ENCODE measurements around the gene HGF. TPM values are rescaled to one million over a fixed set of nuclear protein-coding genes. Genes with fewer than 3 reads are reported as not detected.

Gene HGF
- total and polyA plus RNA-seq, 10 of the 15 experiments (the other 5 are each of a cell fraction or from before 2014, with no cell fraction given), result 0.10 to 1.7 (median 0.99) TPM

DNA sequence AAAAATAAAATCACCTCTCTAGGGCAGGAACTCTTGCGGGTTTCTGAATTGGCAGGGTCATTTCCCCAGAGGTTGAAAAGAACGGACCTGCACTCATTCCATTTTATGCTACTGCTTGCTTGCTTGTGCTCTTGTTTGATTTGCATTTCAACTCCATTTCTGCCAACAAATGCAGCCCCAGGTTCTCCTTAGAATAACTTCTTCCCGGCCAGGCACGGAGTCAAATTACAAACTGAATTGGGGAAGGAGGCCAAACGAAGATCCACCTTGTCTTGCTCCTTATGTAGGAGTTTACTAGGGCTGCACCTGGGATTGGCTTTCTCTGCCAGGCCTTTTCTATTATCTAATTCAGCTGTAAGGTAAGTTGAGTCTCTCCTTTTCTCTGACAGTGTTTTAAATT lies 79.6 kb downstream of the HGF start:
- ChIA-PET POLR2A (no interaction called here), RAD21 (ENCODE audit: unreplicated experiment) (no interaction called here), SMC1A (ENCODE audit: uncharacterized antibody, unreplicated experiment) (interaction anchor here (0.8 to 5.1 kb wide), 4 partner anchors 9 to 15 kb away, joined by 3 to 20 read pairs (median 4); no protein-coding TSS in a partner anchor), CTCF (no interaction called here)
- H3K4me2 ChIP-seq (ENCODE audit: control insufficient read depth, insufficient read depth), result no peak overlapping the region
- no TSS peak for BruUV-seq (replicated peaks)
- H3K27ac ChIP-seq (ENCODE audit: control insufficient read depth, insufficient read depth), result no peak overlapping the region
- ATAC-seq, result no peak
- no peak for DNase-seq (ENCODE audit: low read depth, low spot score)
- H3K27me3 ChIP-seq (replicated peaks in 1 of 2; ENCODE audit: control insufficient read depth in 2 of 2, insufficient read depth in 2 of 2, low read length in 1 of 2), result no peaks in the 10 kb centered on the region
- H2AFZ ChIP-seq (ENCODE audit: control insufficient read depth, low read depth, low read length), result no peak overlapping the region; the same call in 1 of the 2 replicates
- no peak overlapping the region for H3K4me3 ChIP-seq
- in situ Hi-C loops (cut with MboI), result no loop called here
- H3K79me2 ChIP-seq (ENCODE audit: control insufficient read depth, insufficient read depth, low read length), result no peaks in the 10 kb centered on the region
- H3K9me3 ChIP-seq (replicated peaks; ENCODE audit: control insufficient read depth, insufficient read depth, low read length), result no peaks in the 10 kb centered on the region
- H3K9ac ChIP-seq (ENCODE audit: control insufficient read depth, insufficient read depth, low read length), result no peak overlapping the region
- no peaks in the 10 kb centered on the region for H4K20me1 ChIP-seq (ENCODE audit: control insufficient read depth, insufficient read depth)
- intact Hi-C loops (cut with micrococcal nuclease; ENCODE audit: unreplicated experiment), result no loop called here
- H3K36me3 ChIP-seq (ENCODE audit: control insufficient read depth in 2 of 2, insufficient read depth in 2 of 2, low read length in 1 of 2), result no peaks in the 10 kb centered on the region
- 49% methylated on average over 5 of the region's 5 CpGs for WGBS (ENCODE audit: insufficient coverage, insufficient replicate concordance, low lambda C conversion rate, missing lambda C conversion rate)
- no peak for FAIRE-seq
- H3K4me1 ChIP-seq (ENCODE audit: control insufficient read depth, insufficient read depth, low read length), result no peaks in the 10 kb centered on the region
- TF ChIP-seq CEBPB (IDR thresholded peaks at IDR 0.05; ENCODE audit: borderline replicate concordance in 1 of 2, low read depth in 2 of 2, low read length in 2 of 2) (no peak), IRF4 (IDR thresholded peaks at IDR 0.05; ENCODE audit: low read depth, low read length) (no peak), JUND (IDR thresholded peaks at IDR 0.05; ENCODE audit: low read depth, low read length) (no peak), STAT1 (conservative IDR thresholded peaks at IDR 0.05) (no peak), SMAD5 (IDR thresholded peaks at IDR 0.05; ENCODE audit: low read depth) (no peak), IKZF1 (conservative IDR thresholded peaks at IDR 0.05) (no peak), SMARCA5 (IDR thresholded peaks at IDR 0.05) (no peak), NFXL1 (IDR thresholded peaks at IDR 0.05; ENCODE audit: borderline replicate concordance) (no peak), DPF2 (IDR thresholded peaks at IDR 0.05) (no peak), HDGF (IDR thresholded peaks at IDR 0.05) (no peak), NFYB (IDR thresholded peaks at IDR 0.05; ENCODE audit: insufficient read depth, low read depth, low read length) (no peak), JUNB (IDR thresholded peaks at IDR 0.05) (no peak), ZSCAN29 (IDR thresholded peaks at IDR 0.05) (no peak), ZNF207 (IDR thresholded peaks at IDR 0.05; ENCODE audit: borderline replicate concordance) (no peak), MYC (IDR thresholded peaks at IDR 0.05; ENCODE audit: insufficient read depth, insufficient read length, insufficient replicate concordance, low read length, severe bottlenecking) (no peak)
- TF ChIP-seq, protein P1, sequence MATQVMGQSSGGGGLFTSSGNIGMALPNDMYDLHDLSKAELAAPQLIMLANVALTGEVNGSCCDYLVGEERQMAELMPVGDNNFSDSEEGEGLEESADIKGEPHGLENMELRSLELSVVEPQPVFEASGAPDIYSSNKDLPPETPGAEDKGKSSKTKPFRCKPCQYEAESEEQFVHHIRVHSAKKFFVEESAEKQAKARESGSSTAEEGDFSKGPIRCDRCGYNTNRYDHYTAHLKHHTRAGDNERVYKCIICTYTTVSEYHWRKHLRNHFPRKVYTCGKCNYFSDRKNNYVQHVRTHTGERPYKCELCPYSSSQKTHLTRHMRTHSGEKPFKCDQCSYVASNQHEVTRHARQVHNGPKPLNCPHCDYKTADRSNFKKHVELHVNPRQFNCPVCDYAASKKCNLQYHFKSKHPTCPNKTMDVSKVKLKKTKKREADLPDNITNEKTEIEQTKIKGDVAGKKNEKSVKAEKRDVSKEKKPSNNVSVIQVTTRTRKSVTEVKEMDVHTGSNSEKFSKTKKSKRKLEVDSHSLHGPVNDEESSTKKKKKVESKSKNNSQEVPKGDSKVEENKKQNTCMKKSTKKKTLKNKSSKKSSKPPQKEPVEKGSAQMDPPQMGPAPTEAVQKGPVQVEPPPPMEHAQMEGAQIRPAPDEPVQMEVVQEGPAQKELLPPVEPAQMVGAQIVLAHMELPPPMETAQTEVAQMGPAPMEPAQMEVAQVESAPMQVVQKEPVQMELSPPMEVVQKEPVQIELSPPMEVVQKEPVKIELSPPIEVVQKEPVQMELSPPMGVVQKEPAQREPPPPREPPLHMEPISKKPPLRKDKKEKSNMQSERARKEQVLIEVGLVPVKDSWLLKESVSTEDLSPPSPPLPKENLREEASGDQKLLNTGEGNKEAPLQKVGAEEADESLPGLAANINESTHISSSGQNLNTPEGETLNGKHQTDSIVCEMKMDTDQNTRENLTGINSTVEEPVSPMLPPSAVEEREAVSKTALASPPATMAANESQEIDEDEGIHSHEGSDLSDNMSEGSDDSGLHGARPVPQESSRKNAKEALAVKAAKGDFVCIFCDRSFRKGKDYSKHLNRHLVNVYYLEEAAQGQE (IDR thresholded peaks at IDR 0.05; ENCODE audit: low read depth, low read length), result no peak
- TF ChIP-seq, protein P2, sequence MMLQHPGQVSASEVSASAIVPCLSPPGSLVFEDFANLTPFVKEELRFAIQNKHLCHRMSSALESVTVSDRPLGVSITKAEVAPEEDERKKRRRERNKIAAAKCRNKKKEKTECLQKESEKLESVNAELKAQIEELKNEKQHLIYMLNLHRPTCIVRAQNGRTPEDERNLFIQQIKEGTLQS (IDR thresholded peaks at IDR 0.05; ENCODE audit: borderline replicate concordance, extremely low read depth, low read depth, low read length), result no peak
- TF ChIP-seq, protein P3, sequence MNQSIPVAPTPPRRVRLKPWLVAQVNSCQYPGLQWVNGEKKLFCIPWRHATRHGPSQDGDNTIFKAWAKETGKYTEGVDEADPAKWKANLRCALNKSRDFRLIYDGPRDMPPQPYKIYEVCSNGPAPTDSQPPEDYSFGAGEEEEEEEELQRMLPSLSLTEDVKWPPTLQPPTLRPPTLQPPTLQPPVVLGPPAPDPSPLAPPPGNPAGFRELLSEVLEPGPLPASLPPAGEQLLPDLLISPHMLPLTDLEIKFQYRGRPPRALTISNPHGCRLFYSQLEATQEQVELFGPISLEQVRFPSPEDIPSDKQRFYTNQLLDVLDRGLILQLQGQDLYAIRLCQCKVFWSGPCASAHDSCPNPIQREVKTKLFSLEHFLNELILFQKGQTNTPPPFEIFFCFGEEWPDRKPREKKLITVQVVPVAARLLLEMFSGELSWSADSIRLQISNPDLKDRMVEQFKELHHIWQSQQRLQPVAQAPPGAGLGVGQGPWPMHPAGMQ (IDR thresholded peaks at IDR 0.05; ENCODE audit: borderline replicate concordance), result no peak
- TF ChIP-seq, protein P4, sequence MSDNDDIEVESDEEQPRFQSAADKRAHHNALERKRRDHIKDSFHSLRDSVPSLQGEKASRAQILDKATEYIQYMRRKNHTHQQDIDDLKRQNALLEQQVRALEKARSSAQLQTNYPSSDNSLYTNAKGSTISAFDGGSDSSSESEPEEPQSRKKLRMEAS (IDR thresholded peaks at IDR 0.05; ENCODE audit: low read depth, low read length), result no peak

All from GM12878 (cell line).